Measurements from ENCODE around the gene KRTAP10-6.
"Not testable (repeated sequence)": the region's sequence is repeated elsewhere in the genome, so short reads cannot be mapped to it uniquely, and the experiment has no call there.

KRTAP10-6 gene

DNA sequence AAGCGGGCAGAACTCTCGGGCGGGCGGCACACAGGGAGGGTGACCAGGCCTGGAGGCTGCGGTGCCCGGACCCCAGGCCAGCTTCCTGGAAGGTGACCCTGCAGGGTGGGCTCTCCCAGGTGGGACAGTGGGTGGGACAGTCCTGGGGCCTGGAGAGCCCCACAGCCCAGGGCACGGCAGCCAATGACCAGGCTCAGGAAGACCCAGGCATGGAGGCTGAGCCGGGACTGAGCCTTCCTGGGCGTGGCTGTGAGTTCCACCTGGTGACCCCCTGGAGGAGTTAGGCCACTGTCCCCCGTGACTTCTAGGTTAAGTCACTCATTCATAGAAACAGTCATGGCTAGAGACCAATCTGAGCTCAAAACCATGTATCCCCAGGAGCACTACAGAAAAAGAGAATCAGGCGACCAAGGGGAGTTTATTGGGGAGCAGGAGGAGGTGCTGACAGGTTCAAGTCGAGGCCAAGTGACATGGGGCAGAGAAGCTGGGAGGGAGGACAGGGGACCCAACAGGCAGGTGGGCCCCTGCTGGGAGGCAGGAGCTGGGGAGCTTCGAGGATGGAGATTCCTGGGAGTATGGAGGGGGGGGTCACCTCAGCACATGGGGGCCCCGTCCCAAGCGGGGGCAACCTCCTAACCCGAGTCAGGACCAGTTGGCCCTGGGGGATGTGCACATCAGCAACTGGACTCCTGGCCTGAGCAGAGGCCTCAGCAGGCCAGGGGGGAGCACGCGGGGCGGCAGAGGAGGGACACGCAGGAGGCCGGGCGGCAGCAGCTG, 13.1 kb downstream of the KRTAP10-6 start:
- TF ChIP-seq, protein P1, sequence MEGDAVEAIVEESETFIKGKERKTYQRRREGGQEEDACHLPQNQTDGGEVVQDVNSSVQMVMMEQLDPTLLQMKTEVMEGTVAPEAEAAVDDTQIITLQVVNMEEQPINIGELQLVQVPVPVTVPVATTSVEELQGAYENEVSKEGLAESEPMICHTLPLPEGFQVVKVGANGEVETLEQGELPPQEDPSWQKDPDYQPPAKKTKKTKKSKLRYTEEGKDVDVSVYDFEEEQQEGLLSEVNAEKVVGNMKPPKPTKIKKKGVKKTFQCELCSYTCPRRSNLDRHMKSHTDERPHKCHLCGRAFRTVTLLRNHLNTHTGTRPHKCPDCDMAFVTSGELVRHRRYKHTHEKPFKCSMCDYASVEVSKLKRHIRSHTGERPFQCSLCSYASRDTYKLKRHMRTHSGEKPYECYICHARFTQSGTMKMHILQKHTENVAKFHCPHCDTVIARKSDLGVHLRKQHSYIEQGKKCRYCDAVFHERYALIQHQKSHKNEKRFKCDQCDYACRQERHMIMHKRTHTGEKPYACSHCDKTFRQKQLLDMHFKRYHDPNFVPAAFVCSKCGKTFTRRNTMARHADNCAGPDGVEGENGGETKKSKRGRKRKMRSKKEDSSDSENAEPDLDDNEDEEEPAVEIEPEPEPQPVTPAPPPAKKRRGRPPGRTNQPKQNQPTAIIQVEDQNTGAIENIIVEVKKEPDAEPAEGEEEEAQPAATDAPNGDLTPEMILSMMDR (IDR thresholded peaks at IDR 0.05; ENCODE audit: insufficient read depth, low read depth, low read length, missing control alignments): no peak
- no peak for DNase-seq (ENCODE audit: low read depth)
- H3K4me3 ChIP-seq (ENCODE audit: low read length): no peak overlapping the region

DNA sequence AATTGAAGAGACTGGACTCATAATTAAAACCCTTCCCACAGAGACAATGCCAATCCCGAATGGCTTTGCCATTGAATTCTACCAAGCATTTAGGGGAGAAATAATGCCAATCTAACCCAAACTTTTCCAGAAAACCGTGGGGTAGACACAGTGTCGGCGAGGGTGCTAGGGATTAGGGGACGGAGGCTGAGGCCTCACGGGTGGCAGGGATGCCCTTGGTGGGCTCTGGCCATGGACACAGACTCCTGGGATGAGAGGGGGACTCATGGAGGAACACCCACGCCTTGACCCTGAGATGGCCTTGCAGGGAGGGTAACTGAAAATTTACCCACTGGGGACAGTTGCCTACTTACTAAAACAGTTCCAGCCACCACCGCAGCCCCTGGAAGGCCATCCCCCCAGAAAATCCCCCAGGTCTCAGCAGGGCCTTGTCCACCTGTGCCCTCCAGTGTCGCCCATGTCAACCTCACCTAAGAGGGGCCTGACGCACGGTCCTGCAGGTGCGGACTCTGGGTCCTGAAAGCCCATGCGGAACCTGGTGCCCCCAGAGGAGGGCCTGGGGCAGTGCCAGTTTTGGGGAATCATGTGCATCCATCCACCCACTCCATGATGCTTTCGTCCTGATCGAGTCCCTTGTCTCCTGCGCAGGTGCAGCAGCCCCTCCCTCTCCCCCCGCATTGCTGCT, 13.8 kb downstream of the KRTAP10-6 start:
- no peak for DNase-seq (ENCODE audit: low read depth)
- H3K4me3 ChIP-seq (ENCODE audit: low read length): no peak overlapping the region
- TF ChIP-seq, protein P1 (IDR thresholded peaks at IDR 0.05; ENCODE audit: insufficient read depth, low read depth, low read length, missing control alignments): no peak

DNA sequence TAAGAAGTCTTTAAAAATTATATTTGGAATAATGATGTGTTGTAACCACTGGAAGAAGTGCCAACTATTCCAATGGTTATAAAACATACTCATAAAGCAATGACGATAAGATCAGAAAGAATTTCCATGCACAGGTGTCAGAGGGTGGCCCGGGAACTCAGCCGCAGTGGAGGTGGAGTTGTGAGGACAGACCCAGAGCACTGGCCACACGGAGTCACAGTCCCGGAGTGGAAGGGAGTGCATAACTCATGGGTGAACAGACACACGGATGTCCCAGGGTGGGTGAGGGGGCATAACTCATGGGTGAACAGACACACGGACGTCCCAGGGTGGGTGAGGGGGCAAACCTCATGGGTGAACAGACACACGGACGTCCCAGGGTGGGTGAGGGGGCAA, 16.3 kb downstream of the KRTAP10-6 start:
- DNase-seq (ENCODE audit: low read depth): no peak
- H3K4me3 ChIP-seq (ENCODE audit: low read length): no peak overlapping the region
- TF ChIP-seq, protein P1 (IDR thresholded peaks at IDR 0.05; ENCODE audit: insufficient read depth, low read depth, low read length, missing control alignments): no peak

DNA sequence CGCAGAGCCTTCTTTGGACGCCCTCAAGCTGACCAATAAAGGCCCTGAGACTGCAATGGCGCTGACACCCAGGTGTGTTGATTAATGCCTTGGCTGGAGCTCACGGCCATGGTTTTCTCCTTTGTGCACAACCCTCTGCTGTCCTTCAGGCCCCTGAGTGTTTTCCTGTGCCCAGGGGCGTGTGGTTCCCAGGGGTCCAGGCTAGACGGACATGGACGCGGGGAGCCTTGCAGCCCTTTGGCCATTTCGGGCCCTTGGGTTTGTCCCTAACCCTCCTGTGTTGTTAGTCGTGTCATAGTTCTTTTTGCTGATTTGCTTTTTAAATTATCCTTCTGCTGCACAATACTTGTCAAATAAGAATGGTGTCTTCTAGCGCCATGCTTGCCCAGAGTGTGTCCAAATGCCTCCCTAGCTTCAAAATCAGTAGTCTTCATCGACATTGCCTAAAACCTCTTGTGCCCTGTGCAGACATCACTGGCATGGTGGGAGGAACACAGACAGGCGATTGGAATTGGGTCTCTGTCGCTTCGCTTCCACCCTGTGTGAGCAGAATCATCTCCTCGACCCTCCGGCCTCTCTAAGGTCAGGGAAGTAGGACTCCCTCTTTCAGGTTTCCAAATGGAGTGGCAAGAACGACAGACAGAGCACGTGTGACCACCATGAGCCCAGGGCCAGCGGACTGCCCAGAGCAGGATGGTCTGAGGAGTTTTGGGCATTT, 16.8 kb downstream of the KRTAP10-6 start:
- no peak overlapping the region for H3K4me3 ChIP-seq (ENCODE audit: low read length)

DNA sequence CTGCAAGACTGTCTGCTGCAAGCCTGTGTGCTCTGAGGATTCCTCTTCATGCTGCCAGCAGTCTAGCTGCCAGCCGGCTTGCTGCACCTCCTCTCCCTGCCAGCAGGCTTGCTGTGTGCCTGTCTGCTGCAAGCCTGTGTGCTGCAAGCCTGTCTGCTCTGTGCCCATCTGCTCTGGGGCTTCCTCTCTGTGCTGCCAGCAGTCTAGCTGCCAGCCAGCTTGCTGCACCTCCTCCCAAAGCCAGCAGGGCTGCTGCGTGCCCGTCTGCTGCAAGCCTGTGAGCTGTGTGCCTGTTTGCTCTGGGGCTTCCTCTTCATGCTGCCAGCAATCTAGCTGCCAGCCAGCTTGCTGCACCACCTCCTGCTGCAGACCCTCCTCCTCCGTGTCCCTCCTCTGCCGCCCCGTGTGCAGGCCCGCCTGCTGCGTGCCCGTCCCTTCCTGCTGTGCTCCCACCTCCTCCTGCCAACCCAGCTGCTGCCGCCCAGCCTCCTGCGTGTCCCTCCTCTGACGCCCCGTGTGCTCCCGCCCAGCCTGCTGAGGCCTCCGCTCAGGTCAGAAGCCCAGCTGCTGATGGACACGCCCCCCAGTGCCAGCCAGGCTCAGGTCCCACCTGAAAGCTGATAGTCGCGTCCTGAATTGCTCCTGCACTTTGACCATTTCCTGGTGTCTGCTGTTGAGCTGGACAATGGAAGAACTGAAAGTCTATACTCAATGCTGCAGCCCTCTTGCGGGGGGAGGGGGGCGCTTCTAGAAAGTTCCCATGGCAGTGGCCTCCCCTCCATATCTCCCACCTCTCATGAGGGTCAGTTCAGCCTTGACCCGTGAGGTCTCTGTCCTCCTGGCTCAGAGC, 17.6 kb downstream of the KRTAP10-6 start:
- TF ChIP-seq, protein P1 (IDR thresholded peaks at IDR 0.05; ENCODE audit: insufficient read depth, low read depth, low read length, missing control alignments): no peak
- H3K4me3 ChIP-seq (ENCODE audit: low read length): no peak overlapping the region
- no peak for DNase-seq (ENCODE audit: low read depth)

More for the DNA sequence above, 16.8 kb downstream of the KRTAP10-6 start:
- no peak for DNase-seq (ENCODE audit: low read depth)
- TF ChIP-seq, protein P1 (IDR thresholded peaks at IDR 0.05; ENCODE audit: insufficient read depth, low read depth, low read length, missing control alignments): no peak

DNA sequence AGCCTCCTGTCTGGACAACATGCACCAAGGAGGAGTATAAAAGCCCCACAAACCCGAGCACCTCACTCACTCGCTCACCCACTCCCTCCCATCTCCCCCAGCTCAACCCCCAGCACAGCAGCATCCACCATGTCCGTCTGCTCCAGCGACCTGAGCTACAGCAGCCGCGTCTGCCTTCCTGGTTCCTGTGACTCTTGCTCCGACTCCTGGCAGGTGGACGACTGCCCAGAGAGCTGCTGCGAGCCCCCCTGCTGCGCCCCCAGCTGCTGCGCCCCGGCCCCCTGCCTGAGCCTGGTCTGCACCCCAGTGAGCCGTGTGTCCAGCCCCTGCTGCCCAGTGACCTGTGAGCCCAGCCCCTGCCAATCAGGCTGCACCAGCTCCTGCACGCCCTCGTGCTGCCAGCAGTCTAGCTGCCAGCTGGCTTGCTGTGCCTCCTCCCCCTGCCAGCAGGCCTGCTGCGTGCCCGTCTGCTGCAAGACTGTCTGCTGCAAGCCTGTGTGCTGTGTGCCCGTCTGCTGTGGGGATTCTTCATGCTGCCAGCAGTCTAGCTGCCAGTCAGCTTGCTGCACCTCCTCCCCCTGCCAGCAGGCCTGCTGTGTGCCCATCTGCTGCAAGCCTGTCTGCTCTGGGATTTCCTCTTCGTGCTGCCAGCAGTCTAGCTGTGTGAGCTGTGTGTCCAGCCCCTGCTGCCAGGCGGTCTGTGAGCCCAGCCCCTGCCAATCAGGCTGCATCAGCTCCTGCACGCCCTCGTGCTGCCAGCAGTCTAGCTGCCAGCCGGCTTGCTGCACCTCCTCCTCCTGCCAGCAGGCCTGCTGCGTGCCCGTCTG, 18.5 kb downstream of the KRTAP10-6 start, which contains the start of gene KRTAP10-4:
Gene KRTAP10-4 (plus strand): TSS at position 100 of the 827 bp plus-strand sequence. CDS start 30 bp downstream, at position 130.
- DNase-seq (ENCODE audit: low read depth); H3K4me3 ChIP-seq (ENCODE audit: low read length): not testable (repeated sequence)
